ENCODE measurements around the gene LCN9.

LCN9 gene

DNA sequence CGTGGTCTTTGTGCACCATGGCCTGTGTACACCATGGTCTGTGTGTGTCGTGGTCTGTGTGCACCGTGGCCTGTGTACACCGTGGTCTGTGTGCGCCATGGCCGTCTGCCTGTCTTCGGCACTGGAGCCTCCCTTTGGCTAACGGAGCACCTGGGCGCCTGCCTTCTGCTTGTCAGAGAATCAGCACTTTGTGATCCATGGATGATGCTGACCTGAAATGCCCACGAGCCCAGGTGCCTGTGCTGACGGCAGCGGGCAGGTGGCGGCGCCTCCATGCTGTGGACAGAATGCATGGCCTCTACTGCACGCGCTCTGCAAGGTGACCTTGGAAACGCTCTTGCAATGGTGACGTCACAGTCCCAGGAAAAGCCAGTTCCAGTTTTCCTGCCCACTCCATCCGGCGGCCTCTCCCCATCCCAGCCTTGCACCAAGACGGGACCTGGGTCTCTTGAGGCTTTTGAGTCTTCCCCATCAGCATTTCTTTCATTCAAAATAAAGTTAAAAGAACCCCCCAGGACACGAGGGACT lies 14.6 kb downstream of the LCN9 start:
- Mint-ChIP-seq H3K4me1 (no peaks in the 10 kb centered on the region), H3K27ac (no peak overlapping the region), H3K27me3 (peaks cover 9% of the 10 kb centered on the region), H3K9me3 (no peaks in the 10 kb centered on the region), H3K4me3 (no peak overlapping the region)
- DNase-seq (no peak), ATAC-seq (no peak)

DNA sequence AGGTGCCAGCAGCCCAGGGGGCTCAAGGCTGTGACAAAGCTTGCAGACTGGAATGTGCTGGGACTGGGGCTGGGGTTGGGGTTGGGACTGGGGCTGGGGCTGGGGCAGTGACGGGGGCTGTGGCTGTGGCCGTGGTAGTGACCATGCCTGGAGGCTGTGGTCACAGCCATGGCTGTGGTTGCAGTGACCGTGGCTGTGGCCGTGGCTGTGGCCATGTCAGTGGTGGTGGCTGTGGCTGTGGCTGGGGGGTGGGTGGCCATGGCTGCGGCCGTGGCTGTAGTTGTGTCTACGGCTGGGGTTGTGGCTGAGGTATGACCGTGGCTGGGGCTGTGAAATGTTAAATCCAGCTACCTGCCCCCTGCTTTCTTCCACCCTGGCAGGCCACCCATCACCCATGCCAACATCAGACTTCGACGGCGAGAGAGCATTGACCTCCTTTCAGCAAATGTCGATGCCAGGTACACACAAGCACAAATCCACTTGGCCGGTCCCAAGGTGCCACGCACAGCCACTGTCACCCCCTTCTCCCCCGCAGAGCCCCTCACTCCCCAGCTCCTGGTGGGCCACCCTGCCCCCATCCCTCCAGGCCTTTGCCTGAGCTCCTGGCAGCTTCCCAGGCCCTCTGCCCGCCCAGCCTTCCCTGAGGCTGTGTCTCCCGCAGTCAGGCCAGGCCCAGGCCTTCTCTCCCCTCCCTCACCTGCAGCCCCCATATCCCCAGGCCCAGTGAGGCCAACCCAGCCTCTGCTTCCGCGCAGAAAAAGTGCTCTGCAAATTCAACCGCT lies 15.3 kb downstream of the LCN9 start:
- Mint-ChIP-seq H3K27ac (no peak overlapping the region), H3K9me3 (no peaks in the 10 kb centered on the region), H3K4me1 (no peaks in the 10 kb centered on the region), H3K4me3 (no peak overlapping the region), H3K27me3 (peaks cover 15% of the 10 kb centered on the region)
- ATAC-seq: no peak
- DNase-seq: no peak

- no peak for ATAC-seq
- H3K4me1 Mint-ChIP-seq: no peaks in the 10 kb centered on the region
- no peak overlapping the region for H3K27ac Mint-ChIP-seq
- H3K4me3 Mint-ChIP-seq: no peak overlapping the region
- H3K9me3 Mint-ChIP-seq: no peaks in the 10 kb centered on the region
- no peak for DNase-seq
- peaks cover 26% of the 10 kb centered on the region for H3K27me3 Mint-ChIP-seq
Observed at GRCh38 chr9:135680056-135680455, 16.9 kb downstream of the LCN9 start.

- DNase-seq: no peak
- Mint-ChIP-seq H3K27me3 (peaks cover 26% of the 10 kb centered on the region), H3K4me3 (no peak overlapping the region), H3K4me1 (no peaks in the 10 kb centered on the region), H3K9me3 (no peaks in the 10 kb centered on the region), H3K27ac (no peak overlapping the region)
- no peak for ATAC-seq
Observed at GRCh38 chr9:135681161-135681560, 18.1 kb downstream of the LCN9 start.

DNA sequence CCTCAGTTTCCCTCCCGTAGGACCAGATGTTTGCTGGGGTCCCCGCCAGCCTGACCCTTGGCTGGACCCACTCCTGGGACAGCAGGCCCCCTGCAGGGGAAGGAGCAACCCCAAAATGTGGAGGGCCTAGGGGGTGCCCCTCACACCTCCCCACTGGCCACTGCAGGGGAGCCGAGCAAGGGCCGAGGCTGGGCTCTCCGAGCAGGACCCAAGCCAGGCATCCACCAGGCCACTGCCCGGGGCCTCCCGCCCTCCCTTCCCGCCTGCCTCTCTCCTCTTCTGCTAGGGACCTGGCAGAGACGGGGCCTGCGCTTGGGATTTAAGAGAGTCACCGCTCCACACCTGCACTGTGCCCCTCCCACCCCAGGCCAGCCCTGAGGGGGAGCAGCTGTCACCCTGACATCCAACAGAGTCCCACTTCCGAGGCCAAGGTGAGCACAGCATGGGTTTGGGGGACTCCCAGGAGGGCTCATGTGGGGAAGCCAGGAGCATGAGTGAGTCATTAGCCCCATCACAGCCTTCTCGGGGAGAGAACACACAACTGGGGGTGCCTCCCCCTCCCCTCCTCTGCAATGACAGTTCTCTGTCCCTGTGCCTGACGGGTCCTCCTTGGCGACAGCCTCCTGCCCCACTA lies 20.4 kb downstream of the LCN9 start:
- Mint-ChIP-seq H3K27me3 (peaks cover 26% of the 10 kb centered on the region), H3K4me3 (no peak overlapping the region), H3K9me3 (no peaks in the 10 kb centered on the region), H3K4me1 (no peaks in the 10 kb centered on the region), H3K27ac (no peak overlapping the region)
- ATAC-seq: no peak
- no peak for DNase-seq

- no peak for DNase-seq
- peaks cover 26% of the 10 kb centered on the region for H3K27me3 Mint-ChIP-seq
Observed at GRCh38 chr9:135684691-135685090, 21.6 kb downstream of the LCN9 start.

DNA sequence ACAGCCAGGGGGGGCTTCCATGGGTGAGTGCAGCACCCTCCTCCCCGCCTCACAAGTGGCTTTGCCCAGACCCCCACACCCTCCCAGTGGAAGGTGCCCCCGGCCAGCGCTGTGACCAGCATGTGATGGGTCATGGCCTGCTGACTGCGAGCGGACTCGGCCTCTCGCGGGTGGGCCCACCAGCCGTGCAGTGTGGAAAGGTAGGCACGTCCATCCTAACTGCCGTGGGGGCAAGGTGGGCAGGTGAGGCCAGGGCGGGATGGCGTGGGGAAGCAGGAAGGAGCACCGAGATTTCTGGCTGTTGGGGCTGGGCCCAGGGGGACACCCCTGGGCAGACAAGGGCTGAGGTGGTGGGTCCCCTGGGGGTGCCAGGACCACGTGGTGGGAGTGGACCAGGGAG lies 24.1 kb downstream of the LCN9 start:
- no peaks in the 10 kb centered on the region for H3K9me3 Mint-ChIP-seq
- peak; percentile 29 for ATAC-seq
- no peak overlapping the region for H3K4me3 Mint-ChIP-seq

More at GRCh38 chr9:135684691-135685090, 21.6 kb downstream of the LCN9 start:
- H3K27ac Mint-ChIP-seq: no peak overlapping the region
- no peaks in the 10 kb centered on the region for H3K9me3 Mint-ChIP-seq
- H3K4me1 Mint-ChIP-seq: no peaks in the 10 kb centered on the region
- no peak overlapping the region for H3K4me3 Mint-ChIP-seq
- ATAC-seq: no peak

DNA sequence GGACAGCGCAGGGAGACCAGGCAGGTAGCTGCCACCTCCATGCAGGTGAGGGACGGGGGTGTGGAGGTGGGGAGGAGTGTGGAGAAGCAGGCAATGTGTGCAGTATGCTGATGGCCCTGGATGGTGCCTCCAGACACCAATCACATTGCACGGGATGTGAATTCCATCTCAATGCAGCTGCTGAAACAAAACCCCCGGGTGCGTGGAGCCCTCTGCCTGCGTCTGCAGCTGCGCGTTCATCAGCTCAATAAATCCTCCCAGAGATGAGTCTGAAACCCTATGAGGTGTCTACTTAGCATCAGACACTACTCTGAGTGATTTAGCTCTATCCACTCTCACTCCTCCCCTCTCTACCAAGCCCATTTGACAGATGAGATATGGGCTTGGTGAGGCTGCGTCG lies 25.9 kb downstream of the LCN9 start:
- DNase-seq (no peak), ATAC-seq (no peak)
- Mint-ChIP-seq H3K4me3 (no peak overlapping the region), H3K27ac (no peak overlapping the region), H3K27me3 (peaks cover 15% of the 10 kb centered on the region), H3K4me1 (no peaks in the 10 kb centered on the region), H3K9me3 (no peaks in the 10 kb centered on the region)

More for the DNA sequence above, 24.1 kb downstream of the LCN9 start:
- H3K27me3 Mint-ChIP-seq: peaks cover 21% of the 10 kb centered on the region
- H3K4me1 Mint-ChIP-seq: no peaks in the 10 kb centered on the region
- peak overlapping the region in 1 of 2 donors; percentile 78 for H3K27ac Mint-ChIP-seq
- no peak for DNase-seq

DNA sequence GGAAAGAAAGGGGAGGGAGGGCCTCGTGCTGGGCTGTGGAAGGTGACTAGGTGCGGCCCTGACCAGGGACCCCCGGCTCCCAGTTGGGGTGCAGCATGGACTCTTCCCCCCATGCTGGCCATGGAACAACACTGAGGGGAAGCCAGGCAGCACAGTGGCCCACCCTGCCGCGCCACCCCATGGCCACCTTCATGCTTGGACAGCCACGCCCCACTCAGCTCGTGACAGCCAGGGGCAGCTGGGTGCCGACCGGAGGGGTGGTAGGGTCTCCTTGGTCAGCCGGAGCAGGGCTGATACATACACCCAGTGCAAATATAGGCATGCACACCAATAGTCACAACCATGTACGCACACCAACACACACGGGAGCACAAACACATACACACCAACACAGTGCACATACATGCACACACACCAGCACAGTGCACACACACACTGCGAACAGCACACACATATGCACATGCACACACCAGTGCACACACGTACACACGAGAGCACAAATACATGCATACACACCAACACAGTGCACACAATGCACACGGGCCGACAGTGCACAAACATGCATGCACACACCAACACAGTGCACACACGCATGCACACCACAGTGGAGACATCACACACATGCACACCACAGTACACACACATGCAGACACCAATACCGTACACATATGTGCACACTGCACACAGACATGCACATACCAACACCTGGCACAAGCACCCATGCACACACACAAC lies 27.9 kb downstream of the LCN9 start:
- Mint-ChIP-seq H3K4me3 (no peak overlapping the region), H3K4me1 (no peaks in the 10 kb centered on the region), H3K27ac (no peak overlapping the region), H3K9me3 (no peaks in the 10 kb centered on the region), H3K27me3 (peaks cover 6% of the 10 kb centered on the region)
- DNase-seq: no peak
- no peak for ATAC-seq

- H3K27me3 Mint-ChIP-seq: peaks cover 6% of the 10 kb centered on the region
- H3K4me1 Mint-ChIP-seq: no peaks in the 10 kb centered on the region
- no peak overlapping the region for H3K4me3 Mint-ChIP-seq
- H3K9me3 Mint-ChIP-seq: no peaks in the 10 kb centered on the region
- H3K27ac Mint-ChIP-seq: no peak overlapping the region
- ATAC-seq (no peak), DNase-seq (no peak)
Observed at GRCh38 chr9:135692410-135692809, 29.3 kb downstream of the LCN9 start.

DNA sequence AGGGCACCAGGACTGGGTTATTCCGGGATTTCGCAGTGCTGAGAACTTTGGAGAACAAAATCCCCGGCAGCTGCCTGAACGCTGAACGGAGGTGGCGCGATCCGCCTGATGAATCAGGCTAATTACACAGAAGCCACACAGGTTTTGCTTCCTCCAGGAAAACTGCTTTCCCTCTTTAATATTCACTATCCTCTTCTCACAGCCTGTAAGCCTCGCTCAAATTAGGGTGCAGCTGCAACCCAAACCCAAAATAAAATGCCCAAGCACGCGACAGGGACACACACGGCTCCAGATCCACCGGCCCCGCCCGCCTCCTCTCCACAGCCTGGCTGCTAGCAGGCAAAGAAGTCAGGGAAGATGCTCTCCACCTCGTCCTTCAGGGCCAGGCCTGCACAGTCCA lies 30.2 kb downstream of the LCN9 start:
- H3K9me3 Mint-ChIP-seq: no peaks in the 10 kb centered on the region
- DNase-seq (no peak), ATAC-seq (no peak)
- peaks cover 6% of the 10 kb centered on the region for H3K27me3 Mint-ChIP-seq
- H3K4me3 Mint-ChIP-seq: no peak overlapping the region
- no peak overlapping the region for H3K27ac Mint-ChIP-seq
- no peaks in the 10 kb centered on the region for H3K4me1 Mint-ChIP-seq

DNA sequence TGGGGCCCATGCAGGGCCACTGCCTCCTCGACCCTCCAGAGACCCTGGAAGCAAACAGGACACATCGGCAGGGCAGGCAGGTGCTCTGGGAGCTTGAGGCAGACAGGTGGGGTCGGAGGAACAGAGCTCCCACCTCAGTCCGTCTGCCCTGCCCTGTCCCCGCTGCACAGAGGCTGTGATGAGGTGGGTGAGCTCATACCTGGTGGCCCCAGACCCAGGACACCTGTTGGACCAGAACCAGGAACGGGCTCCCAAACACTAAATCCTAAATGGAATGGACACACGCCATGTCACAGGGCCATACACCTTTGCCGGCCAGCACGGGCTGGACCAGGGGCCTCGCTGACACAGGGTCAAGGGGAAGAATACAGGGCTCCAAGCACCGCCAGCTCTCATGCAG lies 30.7 kb downstream of the LCN9 start:
- H3K4me3 Mint-ChIP-seq: no peak overlapping the region
- H3K27ac Mint-ChIP-seq: no peak overlapping the region
- H3K27me3 Mint-ChIP-seq: peaks cover 6% of the 10 kb centered on the region
- DNase-seq: no peak
- no peak for ATAC-seq
- no peaks in the 10 kb centered on the region for H3K9me3 Mint-ChIP-seq
- H3K4me1 Mint-ChIP-seq: no peaks in the 10 kb centered on the region

DNA sequence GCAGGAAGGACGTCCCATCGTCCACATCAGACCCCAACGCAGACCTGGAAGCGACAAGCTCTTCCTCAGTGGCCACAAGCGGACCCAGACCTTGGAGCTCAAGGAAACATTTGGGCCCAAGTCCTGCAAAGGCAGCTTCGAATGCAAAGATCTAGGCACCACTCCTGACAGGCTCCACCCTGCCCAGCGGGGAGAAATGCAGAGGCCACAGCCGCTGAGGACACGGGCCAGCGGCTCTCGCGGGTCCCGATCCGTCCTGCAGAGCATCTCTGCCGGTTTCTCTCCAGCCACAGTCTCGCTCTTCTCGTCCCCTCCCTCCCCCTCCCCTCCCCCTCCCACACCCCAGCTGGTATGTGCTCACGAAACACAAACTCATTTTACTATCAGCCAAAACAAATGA lies 31.3 kb downstream of the LCN9 start:
- H3K4me1 Mint-ChIP-seq: no peaks in the 10 kb centered on the region
- H3K27me3 Mint-ChIP-seq: peaks cover 6% of the 10 kb centered on the region
- no peak overlapping the region for H3K27ac Mint-ChIP-seq
- ATAC-seq (no peak), DNase-seq (no peak)
- no peak overlapping the region for H3K4me3 Mint-ChIP-seq
- no peaks in the 10 kb centered on the region for H3K9me3 Mint-ChIP-seq

- peaks cover 7% of the 10 kb centered on the region for H3K27me3 Mint-ChIP-seq
- no peaks in the 10 kb centered on the region for H3K9me3 Mint-ChIP-seq
- DNase-seq: no peak
- no peak overlapping the region for H3K27ac Mint-ChIP-seq
- H3K4me1 Mint-ChIP-seq: no peaks in the 10 kb centered on the region
- no peak overlapping the region for H3K4me3 Mint-ChIP-seq
- ATAC-seq: no peak
Observed at GRCh38 chr9:135695036-135695435, 31.9 kb downstream of the LCN9 start.

DNA sequence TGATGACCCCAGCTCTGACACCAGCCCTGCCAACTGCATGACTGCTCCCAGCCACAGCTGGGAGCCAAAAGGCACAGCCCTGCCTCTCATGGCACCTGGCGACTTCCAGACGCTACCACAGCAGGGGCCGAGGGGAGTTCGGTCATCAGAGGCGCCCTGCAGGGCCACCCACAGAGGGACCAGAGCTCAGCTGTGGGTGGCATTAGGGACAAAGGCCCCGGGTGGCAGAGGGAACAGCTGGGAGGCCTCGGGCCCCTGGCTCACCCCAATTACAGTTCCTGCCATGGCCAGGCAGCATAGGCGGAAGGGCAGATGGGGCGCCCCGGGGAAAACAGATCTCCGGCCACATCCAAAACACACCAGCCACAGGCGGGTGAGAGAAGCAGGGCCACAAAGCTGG lies 32.5 kb downstream of the LCN9 start:
- no peak for ATAC-seq
- Mint-ChIP-seq H3K4me3 (no peak overlapping the region), H3K27ac (no peak overlapping the region), H3K4me1 (no peaks in the 10 kb centered on the region), H3K27me3 (peaks cover 13% of the 10 kb centered on the region), H3K9me3 (no peaks in the 10 kb centered on the region)
- DNase-seq: no peak

DNA sequence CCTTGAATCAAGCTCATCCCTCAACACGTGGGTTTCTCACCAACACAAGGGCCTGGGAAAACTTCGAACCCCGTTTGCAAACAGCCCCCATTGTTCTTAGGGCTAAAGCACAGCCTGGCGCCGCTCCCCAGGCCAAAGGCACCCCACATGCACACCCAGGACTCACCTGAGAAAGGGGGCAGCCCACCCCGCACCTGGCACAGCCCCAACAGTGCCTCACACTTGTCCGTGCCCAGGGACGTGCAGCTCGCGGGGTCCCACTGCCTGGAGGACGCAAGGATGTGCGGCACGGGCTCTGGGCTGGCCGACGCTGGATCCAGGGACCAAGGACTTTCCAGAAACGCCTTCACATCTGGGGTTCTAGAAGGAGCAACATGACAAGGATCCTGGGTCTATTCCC lies 33.3 kb downstream of the LCN9 start:
- ATAC-seq: no peak
- H3K9me3 Mint-ChIP-seq: no peaks in the 10 kb centered on the region
- peaks cover 19% of the 10 kb centered on the region for H3K27me3 Mint-ChIP-seq
- no peaks in the 10 kb centered on the region for H3K4me1 Mint-ChIP-seq
- H3K27ac Mint-ChIP-seq: no peak overlapping the region
- no peak for DNase-seq
- no peak overlapping the region for H3K4me3 Mint-ChIP-seq

All from stimulated activated naive CD8-positive, alpha-beta T cell treated with anti-CD3 and anti-CD28 coated beads, Interleukin-15, amount 100 ng/mL, for 72 hours (primary cell).